Middle frontal gyrus (tissue), 1 donor: ENCODE measurements around the gene MAPK12.

Source experiments
- DNase-seq: peaks from one replicate; pipeline ENCODE4 v3.0.0-alpha.2; 2015; ENCODE audit warnings: low spot score; ENCODE audit errors: extremely low spot score

MAPK12 gene

GRCh38 chr22:50236731-50237409 is 24.6 kb downstream of the MAPK12 start:
- DNase-seq, result no peak

- DNase-seq, result no peak
These were observed 28.3 kb downstream of the MAPK12 start for GRCh38 chr22:50233223-50233622.

GRCh38 chr22:50232481-50233151 is 28.9 kb downstream of the MAPK12 start:
- no peak for DNase-seq

GRCh38 chr22:50229370-50229769 is 32.1 kb downstream of the MAPK12 start:
- no peak for DNase-seq

GRCh38 chr22:50228366-50228765 is 33.1 kb downstream of the MAPK12 start:
- DNase-seq, result no peak

GRCh38 chr22:50227579-50228215 is 33.8 kb downstream of the MAPK12 start:
- no peak for DNase-seq

- no peak for DNase-seq
These were observed 34.7 kb downstream of the MAPK12 start for GRCh38 chr22:50226875-50227165.

- no peak for DNase-seq
These were observed 35.2 kb downstream of the MAPK12 start for GRCh38 chr22:50226063-50226874.

- no peak for DNase-seq
These were observed 36.1 kb downstream of the MAPK12 start for GRCh38 chr22:50225200-50225969.

- no peak for DNase-seq
These were observed 37.4 kb downstream of the MAPK12 start for GRCh38 chr22:50224071-50224470.

- no peak for DNase-seq
These were observed 39.0 kb downstream of the MAPK12 start for GRCh38 chr22:50222508-50222907.

- no peak for DNase-seq
These were observed 39.8 kb downstream of the MAPK12 start for GRCh38 chr22:50221410-50222300.

- DNase-seq, result no peak
These were observed 40.7 kb downstream of the MAPK12 start for GRCh38 chr22:50220603-50221409.

GRCh38 chr22:50219800-50220602 is 41.5 kb downstream of the MAPK12 start:
- no peak for DNase-seq

- DNase-seq, result no peak
These were observed 42.3 kb downstream of the MAPK12 start for GRCh38 chr22:50218996-50219727.

GRCh38 chr22:50218153-50218995 is 43.1 kb downstream of the MAPK12 start:
- DNase-seq, result no peak
